Ishikawa (cell line): ENCODE results near the gene PSMB5.

Experiments used
- CEBPB ChIP-seq: IDR thresholded peaks from 2 replicates; pipeline ENCODE4 v1.6.1; 2012
- CREB1 ChIP-seq: IDR thresholded peaks from 2 replicates; pipeline ENCODE4 v1.6.1; 2012; ENCODE audit warnings: low read depth
- EGR1 ChIP-seq: IDR thresholded peaks from 2 replicates; pipeline ENCODE4 v1.6.1; 2012
- EP300 ChIP-seq: IDR thresholded peaks from 2 replicates; pipeline ENCODE4 v1.6.1; 2012; ENCODE audit warnings: borderline replicate concordance
- FOXM1 ChIP-seq: IDR thresholded peaks from 2 replicates; pipeline ENCODE4 v1.6.1; 2012; ENCODE audit warnings: low read depth, borderline replicate concordance
- MAX ChIP-seq: IDR thresholded peaks from 2 replicates; pipeline ENCODE4 v1.6.1; 2012
- NFIC ChIP-seq: IDR thresholded peaks from 2 replicates; pipeline ENCODE4 v1.6.1; 2012
- RAD21 ChIP-seq: IDR thresholded peaks from 2 replicates; pipeline ENCODE4 v1.6.1; 2012; ENCODE audit warnings: low read depth
- TAF1 ChIP-seq: IDR thresholded peaks from 2 replicates; pipeline ENCODE4 v1.6.1; 2012; ENCODE audit warnings: low read depth, mild to moderate bottlenecking
- TCF12 ChIP-seq: IDR thresholded peaks from 2 replicates; pipeline ENCODE4 v1.6.1; 2012; ENCODE audit warnings: low read depth
- TEAD4 ChIP-seq: IDR thresholded peaks from 2 replicates; pipeline ENCODE4 v1.6.1; 2012
- USF1 ChIP-seq: IDR thresholded peaks from 2 replicates; pipeline ENCODE4 v1.6.1; 2012
- YY1 ChIP-seq: IDR thresholded peaks from 2 replicates; pipeline ENCODE4 v1.6.1; 2012; ENCODE audit warnings: low read depth
- ZBTB7A ChIP-seq: IDR thresholded peaks from 2 replicates; pipeline ENCODE4 v1.6.1; 2012; ENCODE audit warnings: low read depth
- TF ChIP-seq, protein P1 (sequence below): IDR thresholded peaks from 2 replicates; pipeline ENCODE4 v1.6.1; 2012; ENCODE audit warnings: low read depth, mild to moderate bottlenecking

The PSMB5 gene

DNA sequence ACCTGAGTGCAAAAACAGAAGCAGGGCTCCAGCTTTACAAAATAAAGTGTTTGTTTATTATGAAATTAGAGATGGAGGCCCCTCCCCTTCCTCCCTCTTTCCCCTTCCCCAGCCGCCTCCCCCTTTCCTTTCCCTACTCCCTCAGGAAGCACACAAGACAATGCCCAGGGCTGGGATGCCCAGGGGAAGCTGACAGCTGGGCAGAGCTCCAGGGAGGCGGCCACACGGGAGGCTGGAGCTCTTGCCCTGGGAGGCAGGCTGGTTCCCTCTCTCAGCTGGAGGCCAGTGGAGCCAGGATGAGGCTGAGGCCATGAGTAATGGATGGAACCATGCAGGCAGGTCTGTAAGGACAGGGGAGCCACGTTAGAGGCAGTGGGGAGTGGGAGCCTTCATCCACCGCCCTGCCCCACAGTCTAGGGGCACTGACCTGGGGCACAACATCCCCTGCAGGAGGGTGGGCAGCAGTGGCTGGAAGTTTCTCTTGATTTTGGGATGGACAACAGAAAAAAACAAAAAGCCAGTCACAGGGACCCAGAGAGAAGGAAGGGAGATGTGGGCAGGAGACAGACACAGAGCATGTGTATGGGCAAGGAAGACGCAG lies 12.4 kb upstream of the PSMB5 start:
- TF ChIP-seq ZBTB7A (no peak), TEAD4 (no peak), YY1 (no peak), EGR1 (no peak), EP300 (no peak), USF1 (no peak), CREB1 (no peak), RAD21 (no peak), TCF12 (no peak)
- TF ChIP-seq, protein P1, sequence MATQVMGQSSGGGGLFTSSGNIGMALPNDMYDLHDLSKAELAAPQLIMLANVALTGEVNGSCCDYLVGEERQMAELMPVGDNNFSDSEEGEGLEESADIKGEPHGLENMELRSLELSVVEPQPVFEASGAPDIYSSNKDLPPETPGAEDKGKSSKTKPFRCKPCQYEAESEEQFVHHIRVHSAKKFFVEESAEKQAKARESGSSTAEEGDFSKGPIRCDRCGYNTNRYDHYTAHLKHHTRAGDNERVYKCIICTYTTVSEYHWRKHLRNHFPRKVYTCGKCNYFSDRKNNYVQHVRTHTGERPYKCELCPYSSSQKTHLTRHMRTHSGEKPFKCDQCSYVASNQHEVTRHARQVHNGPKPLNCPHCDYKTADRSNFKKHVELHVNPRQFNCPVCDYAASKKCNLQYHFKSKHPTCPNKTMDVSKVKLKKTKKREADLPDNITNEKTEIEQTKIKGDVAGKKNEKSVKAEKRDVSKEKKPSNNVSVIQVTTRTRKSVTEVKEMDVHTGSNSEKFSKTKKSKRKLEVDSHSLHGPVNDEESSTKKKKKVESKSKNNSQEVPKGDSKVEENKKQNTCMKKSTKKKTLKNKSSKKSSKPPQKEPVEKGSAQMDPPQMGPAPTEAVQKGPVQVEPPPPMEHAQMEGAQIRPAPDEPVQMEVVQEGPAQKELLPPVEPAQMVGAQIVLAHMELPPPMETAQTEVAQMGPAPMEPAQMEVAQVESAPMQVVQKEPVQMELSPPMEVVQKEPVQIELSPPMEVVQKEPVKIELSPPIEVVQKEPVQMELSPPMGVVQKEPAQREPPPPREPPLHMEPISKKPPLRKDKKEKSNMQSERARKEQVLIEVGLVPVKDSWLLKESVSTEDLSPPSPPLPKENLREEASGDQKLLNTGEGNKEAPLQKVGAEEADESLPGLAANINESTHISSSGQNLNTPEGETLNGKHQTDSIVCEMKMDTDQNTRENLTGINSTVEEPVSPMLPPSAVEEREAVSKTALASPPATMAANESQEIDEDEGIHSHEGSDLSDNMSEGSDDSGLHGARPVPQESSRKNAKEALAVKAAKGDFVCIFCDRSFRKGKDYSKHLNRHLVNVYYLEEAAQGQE, result no peak

GRCh38 chr14:23045419-23046357 lies 11.0 kb upstream of the PSMB5 start:
- no peak for TF ChIP-seq YY1
- TF ChIP-seq ZBTB7A, result no peak
- TF ChIP-seq TEAD4, result no peak

- TF ChIP-seq TEAD4 (no peak), CEBPB (no peak), TCF12 (no peak), EGR1 (no peak), FOXM1 (no peak), CREB1 (no peak)
- TF ChIP-seq, protein P1, result no peak
These were observed 10.1 kb upstream of the PSMB5 start for GRCh38 chr14:23044840-23045239.

- no peak for TF ChIP-seq FOXM1
- no peak for TF ChIP-seq YY1
- no peak for TF ChIP-seq EP300
- no peak for TF ChIP-seq CREB1
- no peak for TF ChIP-seq TCF12
- TF ChIP-seq, protein P1, result no peak
- no peak for TF ChIP-seq RAD21
- TF ChIP-seq CEBPB, result no peak
- TF ChIP-seq TAF1, result no peak
- TF ChIP-seq TEAD4, result no peak
- TF ChIP-seq ZBTB7A, result no peak
- TF ChIP-seq NFIC, result no peak
- TF ChIP-seq EGR1, result no peak
- no peak for TF ChIP-seq MAX
- no peak for TF ChIP-seq USF1
These were observed 9.1 kb upstream of the PSMB5 start for GRCh38 chr14:23043754-23044153.

DNA sequence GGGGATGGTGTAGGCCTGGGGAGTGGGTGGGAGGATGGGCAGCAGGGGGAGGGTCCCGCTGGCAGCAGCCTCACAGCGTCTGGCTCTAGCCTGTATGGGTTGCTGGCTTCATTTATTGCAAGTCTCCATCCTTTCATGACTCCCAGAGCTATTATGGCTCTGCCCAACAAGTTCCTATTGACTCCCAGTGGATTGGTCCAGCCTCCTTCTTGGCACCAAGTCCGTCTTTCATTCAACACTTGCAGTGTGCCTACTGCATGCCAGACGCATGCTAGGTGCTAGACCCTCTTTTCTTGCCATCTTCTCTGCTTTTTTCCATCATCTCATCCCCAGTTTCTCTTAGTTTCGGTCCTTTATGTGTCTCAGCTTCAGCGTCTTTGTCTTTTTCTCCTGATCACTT lies 8.4 kb upstream of the PSMB5 start:
- TF ChIP-seq EGR1 (no peak), EP300 (no peak), FOXM1 (no peak), CREB1 (no peak)
- TF ChIP-seq, protein P1, result no peak
